HepG2 (cell line): ENCODE data around the gene MAN1C1. TPM values are rescaled to one million over a fixed set of nuclear protein-coding genes. Genes with fewer than 3 reads are reported as not detected.
A peak's percentile ranks its signal among the peaks of the same experiment; 100 is the strongest.

ENCODE experiments used
- ARHGAP35 ChIP-seq: sonication (generic); formaldehyde crosslinking; IDR thresholded peaks from 2 replicates; pipeline ENCODE4 v1.9.0; 2022; ENCODE audit warnings: mild to moderate bottlenecking, inconsistent platforms, moderate library complexity, missing genetic modification reagents, borderline replicate concordance
- ARNT2 ChIP-seq: sonication (generic); formaldehyde crosslinking; IDR thresholded peaks from 2 replicates; pipeline ENCODE4 v1.8.0; 2022; ENCODE audit warnings: mild to moderate bottlenecking, low read depth, missing genetic modification reagents, moderate library complexity
- CEBPG ChIP-seq: IDR thresholded peaks from 2 replicates; pipeline ENCODE4 v1.6.1; 2016
- KLF12 ChIP-seq: sonication (generic); formaldehyde crosslinking; IDR thresholded peaks from 2 replicates; pipeline ENCODE4 v1.4.0; 2020; ENCODE audit warnings: missing genetic modification reagents, borderline replicate concordance
- MZF1 ChIP-seq: sonication (generic); formaldehyde crosslinking; IDR thresholded peaks from 2 replicates; pipeline ENCODE4 v1.8.1; 2023; ENCODE audit warnings: mild to moderate bottlenecking, missing genetic modification reagents, borderline replicate concordance
- POLR2A ChIP-seq, 2 experiments: IDR thresholded peaks; 2 replicates each; pipeline ENCODE4 v1.6.1; 2011; ENCODE audit warnings: low read depth in 2 of 2, low read length in 2 of 2, mild to moderate bottlenecking in 1 of 2, moderate library complexity in 1 of 2; ENCODE audit not compliant: insufficient read depth in 1 of 2
- TBX3 ChIP-seq: fragments of 450-650 bp; IDR thresholded peaks from 2 replicates; pipeline ENCODE4 v1.6.1; 2017; ENCODE audit warnings: antibody characterized with exemption, mild to moderate bottlenecking, inconsistent platforms, borderline replicate concordance
- ZFY ChIP-seq: sonication (generic); formaldehyde crosslinking; IDR thresholded peaks from 2 replicates; pipeline ENCODE4 v1.4.0; 2020; ENCODE audit warnings: missing genetic modification reagents
- ZNF264 ChIP-seq: sonication (generic); formaldehyde crosslinking; IDR thresholded peaks from 2 replicates; pipeline ENCODE4 v1.4.0; 2020; ENCODE audit warnings: missing genetic modification reagents
- ZNF30 ChIP-seq: sonication (generic); formaldehyde crosslinking; IDR thresholded peaks from 2 replicates; pipeline ENCODE4 v1.5.0; 2020; ENCODE audit warnings: mild to moderate bottlenecking, missing genetic modification reagents
- ZNF354B ChIP-seq: sonication (generic); formaldehyde crosslinking; IDR thresholded peaks from 2 replicates; pipeline ENCODE4 v1.8.0; 2022; ENCODE audit warnings: mild to moderate bottlenecking, missing genetic modification reagents
- ZNF510 ChIP-seq: sonication (generic); formaldehyde crosslinking; IDR thresholded peaks from 2 replicates; pipeline ENCODE4 v1.4.0; 2020; ENCODE audit warnings: low read depth, mild to moderate bottlenecking, missing genetic modification reagents
- ZNF839 ChIP-seq: sonication (generic); formaldehyde crosslinking; IDR thresholded peaks from 2 replicates; pipeline ENCODE4 v1.4.0; 2020; ENCODE audit warnings: missing genetic modification reagents, mild to moderate bottlenecking, borderline replicate concordance
- polyA plus RNA-seq, 8 experiments: library from polyadenylated mRNA; depleted of rRNA in 3 of 8; stranded (reverse) in 7 of 8; unstranded in 1 of 8; fragments of >200 nt; fragmentation: Illumina TruSeq in 4 of 8; extraction: Trizol in 4 of 8; gene quantifications; 2 replicates each; pipeline versions ENCODE4 v1.2.1 to v1.2.3, GENCODE V29; 2011 to 2016; ENCODE audit warnings: low read depth in 4 of 8, missing spikeins in 1 of 8, mixed read lengths in 1 of 8; ENCODE audit not compliant: insufficient read depth in 1 of 8
- total RNA-seq, 5 experiments: library from RNA; depleted of rRNA; stranded (reverse); fragments of >200 nt; fragmentation: Illumina TruSeq; extraction: Trizol; gene quantifications; 2 replicates each; pipeline ENCODE4 v1.2.3, GENCODE V29; 2016; ENCODE audit warnings: low read depth in 1 of 5
- TF ChIP-seq, protein P1 (sequence below): sonication (generic); formaldehyde crosslinking; IDR thresholded peaks from 2 replicates; pipeline ENCODE4 v1.5.1; 2020; ENCODE audit warnings: mild to moderate bottlenecking, missing genetic modification reagents, moderate library complexity
- TF ChIP-seq, protein P2 (sequence below): sonication (generic); formaldehyde crosslinking; IDR thresholded peaks from 2 replicates; pipeline ENCODE4 v1.4.0; 2020; ENCODE audit warnings: missing genetic modification reagents
- TF ChIP-seq, protein P3 (sequence below): sonication (generic); formaldehyde crosslinking; IDR thresholded peaks from 2 replicates; pipeline ENCODE4 v1.4.0; 2020; ENCODE audit warnings: mild to moderate bottlenecking, missing genetic modification reagents
- TF ChIP-seq, protein P4 (sequence below): sonication (generic); formaldehyde crosslinking; IDR thresholded peaks from 2 replicates; pipeline ENCODE4 v1.4.0; 2020; ENCODE audit warnings: mild to moderate bottlenecking, missing genetic modification reagents
- TF ChIP-seq, protein P5 (sequence below), 2 experiments: IDR thresholded peaks; 2 replicates each; pipeline ENCODE4 v1.6.1; 2011 to 2012; ENCODE audit warnings: low read length in 2 of 2, borderline replicate concordance in 1 of 2, low read depth in 1 of 2, mild to moderate bottlenecking in 1 of 2, moderate library complexity in 1 of 2

Gene MAN1C1
- total and polyA plus RNA-seq, 2 of the 13 experiments (the other 11 are each of a cell fraction or from before 2014, with no cell fraction given): 0.18 to 0.49 TPM

DNA sequence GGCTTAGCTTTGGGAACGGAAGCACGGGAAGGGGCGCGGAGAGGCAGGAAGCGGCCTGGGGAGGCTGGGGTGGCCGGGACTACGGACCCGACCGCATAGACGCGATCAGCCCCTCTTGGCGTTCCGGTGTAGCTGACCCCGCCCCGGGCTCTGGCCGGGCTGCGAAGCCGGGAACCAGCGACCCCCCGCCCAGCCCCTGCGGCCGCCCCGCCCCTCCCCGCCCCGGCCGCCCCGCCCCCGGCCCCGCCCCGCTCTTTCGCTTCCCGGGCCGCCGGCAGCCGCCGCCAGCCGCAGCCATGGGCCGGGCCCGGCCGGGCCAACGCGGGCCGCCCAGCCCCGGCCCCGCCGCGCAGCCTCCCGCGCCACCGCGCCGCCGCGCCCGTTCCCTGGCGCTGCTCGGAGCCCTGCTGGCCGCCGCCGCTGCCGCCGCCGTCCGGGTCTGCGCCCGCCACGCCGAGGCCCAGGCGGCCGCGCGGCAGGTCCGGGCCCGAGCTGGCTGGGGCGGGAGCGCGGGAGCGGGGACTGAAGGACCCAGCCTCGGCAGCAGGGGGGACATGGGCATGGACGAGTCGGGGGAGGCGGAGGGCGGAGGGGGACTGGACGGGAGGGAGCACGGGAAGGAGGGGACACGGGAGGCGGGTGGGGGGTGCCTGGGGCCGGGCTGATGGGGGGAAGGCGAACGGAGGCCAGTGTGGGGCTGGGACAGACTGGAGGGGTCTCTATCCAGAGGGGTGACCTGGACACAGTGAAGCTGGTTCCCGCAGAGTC lies 183.5 kb downstream of the MAN1C1 start, which contains the start of gene SELENON (continued):
- TF ChIP-seq, protein P1, sequence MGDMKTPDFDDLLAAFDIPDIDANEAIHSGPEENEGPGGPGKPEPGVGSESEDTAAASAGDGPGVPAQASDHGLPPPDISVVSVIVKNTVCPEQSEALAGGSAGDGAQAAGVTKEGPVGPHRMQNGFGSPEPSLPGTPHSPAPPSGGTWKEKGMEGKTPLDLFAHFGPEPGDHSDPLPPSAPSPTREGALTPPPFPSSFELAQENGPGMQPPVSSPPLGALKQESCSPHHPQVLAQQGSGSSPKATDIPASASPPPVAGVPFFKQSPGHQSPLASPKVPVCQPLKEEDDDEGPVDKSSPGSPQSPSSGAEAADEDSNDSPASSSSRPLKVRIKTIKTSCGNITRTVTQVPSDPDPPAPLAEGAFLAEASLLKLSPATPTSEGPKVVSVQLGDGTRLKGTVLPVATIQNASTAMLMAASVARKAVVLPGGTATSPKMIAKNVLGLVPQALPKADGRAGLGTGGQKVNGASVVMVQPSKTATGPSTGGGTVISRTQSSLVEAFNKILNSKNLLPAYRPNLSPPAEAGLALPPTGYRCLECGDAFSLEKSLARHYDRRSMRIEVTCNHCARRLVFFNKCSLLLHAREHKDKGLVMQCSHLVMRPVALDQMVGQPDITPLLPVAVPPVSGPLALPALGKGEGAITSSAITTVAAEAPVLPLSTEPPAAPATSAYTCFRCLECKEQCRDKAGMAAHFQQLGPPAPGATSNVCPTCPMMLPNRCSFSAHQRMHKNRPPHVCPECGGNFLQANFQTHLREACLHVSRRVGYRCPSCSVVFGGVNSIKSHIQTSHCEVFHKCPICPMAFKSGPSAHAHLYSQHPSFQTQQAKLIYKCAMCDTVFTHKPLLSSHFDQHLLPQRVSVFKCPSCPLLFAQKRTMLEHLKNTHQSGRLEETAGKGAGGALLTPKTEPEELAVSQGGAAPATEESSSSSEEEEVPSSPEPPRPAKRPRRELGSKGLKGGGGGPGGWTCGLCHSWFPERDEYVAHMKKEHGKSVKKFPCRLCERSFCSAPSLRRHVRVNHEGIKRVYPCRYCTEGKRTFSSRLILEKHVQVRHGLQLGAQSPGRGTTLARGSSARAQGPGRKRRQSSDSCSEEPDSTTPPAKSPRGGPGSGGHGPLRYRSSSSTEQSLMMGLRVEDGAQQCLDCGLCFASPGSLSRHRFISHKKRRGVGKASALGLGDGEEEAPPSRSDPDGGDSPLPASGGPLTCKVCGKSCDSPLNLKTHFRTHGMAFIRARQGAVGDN (CRISPR knock-in tag): no peak; the same call in 1 of the 2 replicates
- TF ChIP-seq ZNF30 (CRISPR knock-in tag) (no peak), ARHGAP35 (CRISPR knock-in tag) (no peak), POLR2A (IDR thresholded peaks at IDR 0.05; ENCODE audit: insufficient read depth in 1 of 2, low read depth in 2 of 2, low read length in 2 of 2) (0 out of 4 replicates have a peak, but pooled peaks of 1 of the 2 experiments have one; percentile 33), ZNF354B (no peak), ZNF510 (CRISPR knock-in tag) (no peak), ZNF264 (CRISPR knock-in tag) (no peak), TBX3 (no peak), CEBPG (CRISPR knock-in tag) (no peak), ARNT2 (CRISPR knock-in tag) (peak; percentile 34; the same call in 1 of the 2 replicates), ZFY (CRISPR knock-in tag) (peak; percentile 63), KLF12 (no peak), ZNF839 (no peak), MZF1 (no peak)
- TF ChIP-seq, protein P2, sequence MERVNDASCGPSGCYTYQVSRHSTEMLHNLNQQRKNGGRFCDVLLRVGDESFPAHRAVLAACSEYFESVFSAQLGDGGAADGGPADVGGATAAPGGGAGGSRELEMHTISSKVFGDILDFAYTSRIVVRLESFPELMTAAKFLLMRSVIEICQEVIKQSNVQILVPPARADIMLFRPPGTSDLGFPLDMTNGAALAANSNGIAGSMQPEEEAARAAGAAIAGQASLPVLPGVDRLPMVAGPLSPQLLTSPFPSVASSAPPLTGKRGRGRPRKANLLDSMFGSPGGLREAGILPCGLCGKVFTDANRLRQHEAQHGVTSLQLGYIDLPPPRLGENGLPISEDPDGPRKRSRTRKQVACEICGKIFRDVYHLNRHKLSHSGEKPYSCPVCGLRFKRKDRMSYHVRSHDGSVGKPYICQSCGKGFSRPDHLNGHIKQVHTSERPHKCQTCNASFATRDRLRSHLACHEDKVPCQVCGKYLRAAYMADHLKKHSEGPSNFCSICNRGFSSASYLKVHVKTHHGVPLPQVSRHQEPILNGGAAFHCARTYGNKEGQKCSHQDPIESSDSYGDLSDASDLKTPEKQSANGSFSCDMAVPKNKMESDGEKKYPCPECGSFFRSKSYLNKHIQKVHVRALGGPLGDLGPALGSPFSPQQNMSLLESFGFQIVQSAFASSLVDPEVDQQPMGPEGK (CRISPR knock-in tag): no peak; the same call in 1 of the 2 replicates
- TF ChIP-seq, protein P3, sequence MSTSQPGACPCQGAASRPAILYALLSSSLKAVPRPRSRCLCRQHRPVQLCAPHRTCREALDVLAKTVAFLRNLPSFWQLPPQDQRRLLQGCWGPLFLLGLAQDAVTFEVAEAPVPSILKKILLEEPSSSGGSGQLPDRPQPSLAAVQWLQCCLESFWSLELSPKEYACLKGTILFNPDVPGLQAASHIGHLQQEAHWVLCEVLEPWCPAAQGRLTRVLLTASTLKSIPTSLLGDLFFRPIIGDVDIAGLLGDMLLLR (CRISPR knock-in tag): no peak
- TF ChIP-seq, protein P4, sequence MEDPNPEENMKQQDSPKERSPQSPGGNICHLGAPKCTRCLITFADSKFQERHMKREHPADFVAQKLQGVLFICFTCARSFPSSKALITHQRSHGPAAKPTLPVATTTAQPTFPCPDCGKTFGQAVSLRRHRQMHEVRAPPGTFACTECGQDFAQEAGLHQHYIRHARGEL: no peak
- TF ChIP-seq, protein P5, sequence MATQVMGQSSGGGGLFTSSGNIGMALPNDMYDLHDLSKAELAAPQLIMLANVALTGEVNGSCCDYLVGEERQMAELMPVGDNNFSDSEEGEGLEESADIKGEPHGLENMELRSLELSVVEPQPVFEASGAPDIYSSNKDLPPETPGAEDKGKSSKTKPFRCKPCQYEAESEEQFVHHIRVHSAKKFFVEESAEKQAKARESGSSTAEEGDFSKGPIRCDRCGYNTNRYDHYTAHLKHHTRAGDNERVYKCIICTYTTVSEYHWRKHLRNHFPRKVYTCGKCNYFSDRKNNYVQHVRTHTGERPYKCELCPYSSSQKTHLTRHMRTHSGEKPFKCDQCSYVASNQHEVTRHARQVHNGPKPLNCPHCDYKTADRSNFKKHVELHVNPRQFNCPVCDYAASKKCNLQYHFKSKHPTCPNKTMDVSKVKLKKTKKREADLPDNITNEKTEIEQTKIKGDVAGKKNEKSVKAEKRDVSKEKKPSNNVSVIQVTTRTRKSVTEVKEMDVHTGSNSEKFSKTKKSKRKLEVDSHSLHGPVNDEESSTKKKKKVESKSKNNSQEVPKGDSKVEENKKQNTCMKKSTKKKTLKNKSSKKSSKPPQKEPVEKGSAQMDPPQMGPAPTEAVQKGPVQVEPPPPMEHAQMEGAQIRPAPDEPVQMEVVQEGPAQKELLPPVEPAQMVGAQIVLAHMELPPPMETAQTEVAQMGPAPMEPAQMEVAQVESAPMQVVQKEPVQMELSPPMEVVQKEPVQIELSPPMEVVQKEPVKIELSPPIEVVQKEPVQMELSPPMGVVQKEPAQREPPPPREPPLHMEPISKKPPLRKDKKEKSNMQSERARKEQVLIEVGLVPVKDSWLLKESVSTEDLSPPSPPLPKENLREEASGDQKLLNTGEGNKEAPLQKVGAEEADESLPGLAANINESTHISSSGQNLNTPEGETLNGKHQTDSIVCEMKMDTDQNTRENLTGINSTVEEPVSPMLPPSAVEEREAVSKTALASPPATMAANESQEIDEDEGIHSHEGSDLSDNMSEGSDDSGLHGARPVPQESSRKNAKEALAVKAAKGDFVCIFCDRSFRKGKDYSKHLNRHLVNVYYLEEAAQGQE (IDR thresholded peaks at IDR 0.05; ENCODE audit: borderline replicate concordance in 1 of 2, low read depth in 1 of 2, low read length in 2 of 2): no peak
